ENCODE data around the gene SLC34A3. TPM values are rescaled to one million over a fixed set of nuclear protein-coding genes. Genes with fewer than 3 reads are reported as not detected.
"Not testable (repeated sequence)": the region's sequence is repeated elsewhere in the genome, so short reads cannot be mapped to it uniquely, and the experiment has no call there.

SLC34A3 gene
- total RNA-seq, 1 donor from 2014 or later: not detected

GRCh38 chr9:137241490-137242268 is 11.0 kb downstream of the SLC34A3 start:
- DNase-seq: peak; percentile 54

- DNase-seq: no peak
Measured at GRCh38 chr9:137242269-137243203, 11.8 kb downstream of the SLC34A3 start.

GRCh38 chr9:137243266-137243625 is 12.5 kb downstream of the SLC34A3 start:
- DNase-seq: not testable (repeated sequence)

- no peak for DNase-seq
Measured at GRCh38 chr9:137243626-137244485, 13.2 kb downstream of the SLC34A3 start.

- no peak for DNase-seq
Measured at GRCh38 chr9:137244486-137245449, 14.1 kb downstream of the SLC34A3 start.

- DNase-seq: no peak
Measured at GRCh38 chr9:137245450-137246421, 15.0 kb downstream of the SLC34A3 start.

GRCh38 chr9:137247135-137247915 is 16.6 kb downstream of the SLC34A3 start:
- no peak for DNase-seq

GRCh38 chr9:137247916-137248175 is 17.1 kb downstream of the SLC34A3 start:
- no peak for DNase-seq

- DNase-seq: no peak
Measured at GRCh38 chr9:137250329-137251193, 19.9 kb downstream of the SLC34A3 start.

GRCh38 chr9:137251194-137251461 is 20.4 kb downstream of the SLC34A3 start, which contains the start of gene STPG3:
Gene STPG3, plus strand, starts transcription at chr9:137251286. Its CDS starts 1 bp downstream, at chr9:137251287.
- no peak for DNase-seq

GRCh38 chr9:137251490-137252268 is 21.0 kb downstream of the SLC34A3 start:
- no peak for DNase-seq

GRCh38 chr9:137252555-137253506 is 22.1 kb downstream of the SLC34A3 start:
- DNase-seq: no peak

- DNase-seq: no peak
Measured at GRCh38 chr9:137253717-137254623, 23.3 kb downstream of the SLC34A3 start.

- peak; percentile 96 for DNase-seq
Measured at GRCh38 chr9:137254624-137255447, 24.1 kb downstream of the SLC34A3 start, which contains the start of gene NELFB. Gene NELFB, plus strand, starts transcription at chr9:137255327.

Measured in tongue (tissue), 2 donors.